GM21360 (cell line): Measurements from ENCODE around the gene ADIG.

Experiments used
- ATAC-seq: cut with Tn5 transposase; IDR thresholded peaks from one replicate; pipeline ENCODE4 v1.9.1; 2021; ENCODE audit warnings: mild to moderate bottlenecking, moderate library complexity; ENCODE audit not compliant: unreplicated experiment

Gene ADIG

GRCh38 chr20:38628580-38629470, 47.8 kb downstream of the ADIG start:
- no peak for ATAC-seq

GRCh38 chr20:38629979-38630378, 49.0 kb downstream of the ADIG start:
- no peak for ATAC-seq

- no peak for ATAC-seq
Measured at GRCh38 chr20:38630727-38631126, 49.7 kb downstream of the ADIG start.

- ATAC-seq = no peak
Measured at GRCh38 chr20:38631155-38632022, 50.4 kb downstream of the ADIG start.

- ATAC-seq = peak; percentile 60
Measured at GRCh38 chr20:38633577-38634093, 52.6 kb downstream of the ADIG start.

DNA sequence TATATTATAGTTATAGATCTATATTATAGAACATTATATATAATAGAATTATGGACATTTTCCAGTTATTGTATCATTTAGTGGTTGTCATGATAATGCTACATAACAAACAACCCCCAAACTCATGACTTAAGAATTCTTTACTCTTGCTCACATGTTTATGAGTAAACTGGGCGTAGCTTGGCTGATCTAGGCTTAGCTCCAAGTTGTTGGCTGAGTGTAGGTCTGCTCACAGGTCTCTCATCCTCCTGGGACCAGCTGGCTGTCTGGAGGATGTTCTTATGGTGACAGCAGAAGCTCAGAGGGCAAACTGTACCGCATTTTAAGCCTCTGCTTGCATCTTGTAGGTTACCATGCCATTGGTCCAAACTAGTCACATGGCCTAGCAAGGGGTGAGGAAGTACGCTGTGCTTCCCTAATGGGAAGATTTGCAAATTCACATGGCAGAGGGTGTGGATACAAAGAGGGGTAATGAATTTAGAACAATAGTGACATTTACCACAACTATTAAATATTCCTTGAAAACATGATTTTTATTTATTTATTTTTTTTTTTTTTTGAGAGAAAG, 54.8 kb downstream of the ADIG start:
- no peak for ATAC-seq
